Inflammatory macrophage (primary cell): ENCODE results near the gene VPS13D.
A peak's percentile ranks its signal among the peaks of the same experiment; 100 is the strongest.

ENCODE experiments used
- DNase-seq, 2 donors: peaks; one replicate each; pipeline ENCODE4 v3.0.0-alpha.2; 2020 to 2022
- total RNA-seq, 18 experiments: gene quantifications; one replicate each; lab custom pipeline; 2026; ENCODE audit warnings: mixed read lengths in 6 of 18, inconsistent platforms in 2 of 18; lab: John Stamatoyannopoulos, UW

VPS13D gene, protein sequence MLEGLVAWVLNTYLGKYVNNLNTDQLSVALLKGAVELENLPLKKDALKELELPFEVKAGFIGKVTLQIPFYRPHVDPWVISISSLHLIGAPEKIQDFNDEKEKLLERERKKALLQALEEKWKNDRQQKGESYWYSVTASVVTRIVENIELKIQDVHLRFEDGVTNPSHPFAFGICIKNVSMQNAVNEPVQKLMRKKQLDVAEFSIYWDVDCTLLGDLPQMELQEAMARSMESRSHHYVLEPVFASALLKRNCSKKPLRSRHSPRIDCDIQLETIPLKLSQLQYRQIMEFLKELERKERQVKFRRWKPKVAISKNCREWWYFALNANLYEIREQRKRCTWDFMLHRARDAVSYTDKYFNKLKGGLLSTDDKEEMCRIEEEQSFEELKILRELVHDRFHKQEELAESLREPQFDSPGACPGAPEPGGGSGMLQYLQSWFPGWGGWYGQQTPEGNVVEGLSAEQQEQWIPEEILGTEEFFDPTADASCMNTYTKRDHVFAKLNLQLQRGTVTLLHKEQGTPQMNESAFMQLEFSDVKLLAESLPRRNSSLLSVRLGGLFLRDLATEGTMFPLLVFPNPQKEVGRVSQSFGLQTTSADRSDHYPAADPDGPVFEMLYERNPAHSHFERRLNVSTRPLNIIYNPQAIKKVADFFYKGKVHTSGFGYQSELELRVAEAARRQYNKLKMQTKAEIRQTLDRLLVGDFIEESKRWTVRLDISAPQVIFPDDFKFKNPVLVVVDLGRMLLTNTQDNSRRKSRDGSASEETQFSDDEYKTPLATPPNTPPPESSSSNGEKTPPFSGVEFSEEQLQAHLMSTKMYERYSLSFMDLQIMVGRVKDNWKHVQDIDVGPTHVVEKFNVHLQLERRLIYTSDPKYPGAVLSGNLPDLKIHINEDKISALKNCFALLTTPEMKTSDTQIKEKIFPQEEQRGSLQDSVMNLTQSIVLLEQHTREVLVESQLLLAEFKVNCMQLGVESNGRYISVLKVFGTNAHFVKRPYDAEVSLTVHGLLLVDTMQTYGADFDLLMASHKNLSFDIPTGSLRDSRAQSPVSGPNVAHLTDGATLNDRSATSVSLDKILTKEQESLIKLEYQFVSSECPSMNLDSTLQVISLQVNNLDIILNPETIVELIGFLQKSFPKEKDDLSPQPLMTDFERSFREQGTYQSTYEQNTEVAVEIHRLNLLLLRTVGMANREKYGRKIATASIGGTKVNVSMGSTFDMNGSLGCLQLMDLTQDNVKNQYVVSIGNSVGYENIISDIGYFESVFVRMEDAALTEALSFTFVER (N-terminal part only)
- total RNA-seq: 82.4 to 214 (median 156) reads per million in 18 experiments

- peak; percentile 78 to 88 for DNase-seq
Observed at GRCh38 chr1:12229835-12230548, at the start of gene VPS13D. TSS of gene VPS13D (plus strand) at chr1:12230030. CDS start at chr1:12234267, 4,237 bp downstream.

GRCh38 chr1:12180315-12180714 lies 49.5 kb upstream of the VPS13D start:
- peak; percentile 84 to 87 for DNase-seq

- no peak for DNase-seq
Observed at GRCh38 chr1:12180903-12181302, 48.9 kb upstream of the VPS13D start.

- DNase-seq: no peak
Observed at GRCh38 chr1:12181568-12181967, 48.3 kb upstream of the VPS13D start.

DNA sequence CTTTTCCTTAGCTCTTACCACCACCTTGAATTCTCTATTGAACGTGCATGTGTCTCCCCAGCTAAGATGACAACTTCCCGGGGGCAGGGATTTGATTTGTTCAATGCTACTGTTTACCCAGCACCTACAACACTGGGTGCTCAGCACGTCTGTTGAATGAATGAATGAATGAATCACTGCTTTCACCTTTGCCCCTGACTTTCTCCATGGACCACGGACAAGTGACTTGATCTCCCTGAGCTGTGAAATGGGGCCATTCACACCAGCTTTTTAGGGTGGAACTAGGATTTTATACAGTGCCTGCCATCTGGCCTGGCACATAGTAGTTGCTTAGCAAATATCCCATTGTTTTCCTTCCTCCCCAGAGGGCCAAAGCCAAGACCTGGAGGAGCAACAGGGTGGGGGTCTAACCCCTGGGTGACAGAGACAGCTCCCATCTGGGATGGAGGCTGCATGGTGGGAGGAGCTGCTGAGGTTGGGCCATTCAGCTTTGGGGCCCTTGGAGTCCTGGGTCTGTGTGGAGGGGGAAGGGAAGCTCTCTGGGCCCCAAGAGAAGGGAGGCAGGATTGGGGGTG lies 47.3 kb upstream of the VPS13D start:
- no peak for DNase-seq

DNA sequence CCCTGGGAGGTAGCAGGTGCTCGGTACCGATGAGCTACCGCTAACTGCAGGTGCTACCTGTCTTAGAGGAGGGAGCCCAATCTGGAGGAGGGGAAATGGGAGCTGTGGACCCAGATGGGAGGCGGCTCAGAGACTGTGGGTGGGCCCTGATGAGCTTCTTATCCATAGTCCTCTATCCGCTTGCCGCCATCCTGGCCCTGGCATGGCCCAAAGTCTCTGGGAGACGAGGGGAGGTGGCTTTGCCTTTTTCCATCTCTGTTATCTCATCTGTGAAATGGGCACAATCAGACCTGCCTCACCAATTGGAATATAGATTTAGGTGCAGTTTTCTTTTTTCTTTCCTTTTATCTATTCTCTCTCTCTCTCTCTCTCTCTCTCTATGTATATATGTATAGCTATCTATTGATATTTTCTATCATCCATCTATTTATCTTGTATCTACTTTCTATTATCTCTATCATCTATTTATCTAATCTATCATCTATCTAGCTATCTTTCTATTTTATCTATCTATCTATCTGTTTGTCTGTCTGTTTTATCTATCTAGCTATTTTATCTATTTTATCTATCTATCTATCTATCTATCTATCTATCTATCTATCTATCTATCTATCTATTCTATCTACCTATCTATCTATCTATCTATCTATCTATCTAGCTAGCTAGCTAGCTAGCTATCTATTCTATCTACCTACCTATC lies 46.6 kb upstream of the VPS13D start:
- DNase-seq: no peak

DNA sequence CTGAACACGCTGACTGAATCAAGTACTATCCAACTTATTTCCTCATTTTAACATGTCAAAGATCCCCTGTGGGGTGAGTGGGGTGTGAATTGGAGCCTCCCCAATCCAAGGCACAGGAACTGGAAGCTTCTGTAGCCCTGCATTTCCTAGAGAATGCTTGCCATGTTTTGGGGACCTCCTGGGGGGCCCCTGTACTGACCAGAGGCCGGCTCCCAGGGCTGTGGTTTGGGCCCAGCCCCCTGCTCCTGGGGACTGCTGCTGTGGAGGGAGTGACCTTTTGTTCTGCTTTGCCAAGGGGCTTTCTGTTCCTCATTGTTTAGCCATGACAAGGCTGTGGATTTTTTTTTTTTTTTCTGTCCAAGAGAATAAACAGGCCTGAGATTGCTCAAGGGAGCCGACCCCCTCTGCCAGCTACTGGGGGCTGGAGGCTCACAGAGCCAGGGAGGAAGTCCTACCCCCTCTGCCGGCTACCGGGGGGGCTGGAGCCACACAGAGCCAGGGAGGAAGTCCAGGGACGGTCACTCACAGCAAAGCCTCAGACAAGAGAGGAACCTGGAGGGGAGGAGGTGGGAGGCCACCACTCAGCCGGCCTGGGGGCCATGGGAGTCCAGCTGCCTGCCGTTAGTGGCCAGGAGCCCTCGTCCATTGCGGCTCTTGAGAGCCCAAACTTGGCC lies 45.7 kb upstream of the VPS13D start:
- DNase-seq: peak; percentile 93

DNA sequence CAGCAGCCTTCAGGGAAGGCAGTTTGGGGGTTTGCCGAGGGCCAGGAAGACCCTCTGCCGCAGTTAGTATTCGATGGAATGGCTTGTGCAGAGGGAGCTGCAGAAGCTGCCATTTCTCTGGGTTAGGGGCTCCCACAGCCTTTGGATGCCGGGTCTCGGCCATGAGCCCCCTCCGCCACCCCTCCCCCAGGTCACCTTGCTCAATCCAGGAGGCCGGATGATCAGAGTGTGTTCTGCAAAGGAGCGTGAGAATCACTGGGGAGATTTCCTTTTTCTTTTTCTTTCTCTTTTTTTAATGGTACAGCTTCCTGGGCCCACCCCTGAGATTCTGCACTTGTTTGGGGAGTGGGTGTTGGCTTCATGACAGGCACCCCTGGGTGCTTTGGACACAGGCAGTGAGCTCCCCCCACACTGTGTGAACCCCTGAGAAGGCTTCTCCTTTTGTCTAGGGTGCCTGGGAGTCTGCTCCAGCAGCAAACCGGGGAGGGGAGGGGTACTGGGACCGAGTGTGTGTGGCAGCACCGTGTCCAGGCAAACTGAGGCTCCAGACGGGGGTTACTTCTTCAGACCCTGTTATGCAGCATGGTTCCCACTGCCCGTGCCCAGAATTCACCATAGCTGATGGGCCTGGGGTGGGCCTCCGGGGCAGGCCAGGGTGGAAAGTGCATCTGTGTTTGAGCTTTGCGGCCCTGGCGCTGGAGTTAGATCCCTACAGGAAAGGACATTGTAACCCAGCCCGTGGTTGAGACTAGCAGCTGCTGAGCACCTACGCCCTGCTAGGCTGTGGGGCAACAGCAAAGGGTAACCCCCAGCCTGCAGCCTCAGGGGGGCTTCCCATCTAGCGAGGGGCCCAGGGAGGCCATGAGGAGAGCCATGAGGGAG lies 44.6 kb upstream of the VPS13D start:
- no peak for DNase-seq

GRCh38 chr1:12185918-12186678 lies 43.7 kb upstream of the VPS13D start:
- no peak for DNase-seq

DNA sequence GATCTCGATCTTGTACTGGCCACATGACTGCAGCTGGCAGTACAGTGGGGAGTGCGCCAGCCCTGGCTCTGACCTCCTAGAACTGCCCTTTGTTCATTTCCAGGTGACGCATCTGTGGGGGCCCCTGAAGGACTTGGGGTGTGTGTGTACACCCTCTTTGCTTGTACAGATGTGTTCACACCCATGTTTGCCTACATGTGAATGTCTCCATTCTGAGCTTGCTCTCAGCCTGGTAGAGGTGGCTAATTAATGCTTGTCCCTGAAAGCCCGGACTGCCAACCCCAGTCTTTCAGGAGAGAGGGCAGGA lies 43.2 kb upstream of the VPS13D start:
- no peak for DNase-seq

DNA sequence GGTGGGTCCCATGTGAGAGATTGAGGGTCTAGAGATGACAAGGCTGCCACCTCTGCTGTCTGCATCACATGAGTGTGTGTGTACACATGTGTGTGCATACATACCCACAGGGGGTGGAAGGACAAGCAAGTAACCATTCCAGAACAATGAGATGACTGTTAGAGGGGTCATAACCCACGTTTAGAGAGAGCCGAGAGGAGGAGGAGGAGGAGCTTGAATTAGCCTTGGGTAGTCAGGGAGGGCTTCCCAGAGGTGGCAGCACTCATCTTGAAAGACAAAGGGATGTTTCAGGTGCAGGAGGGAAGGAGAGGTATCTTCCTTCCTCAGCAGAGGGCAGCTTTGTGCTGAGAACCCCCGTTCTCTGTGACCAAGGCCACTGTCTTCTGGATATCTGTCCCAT lies 41.7 kb upstream of the VPS13D start:
- DNase-seq: no peak

GRCh38 chr1:12188657-12189327 lies 41.0 kb upstream of the VPS13D start:
- DNase-seq: no peak

- no peak for DNase-seq
Observed at GRCh38 chr1:12189328-12189682, 40.5 kb upstream of the VPS13D start.

- no peak for DNase-seq
Observed at GRCh38 chr1:12191242-12192032, 38.4 kb upstream of the VPS13D start.

DNA sequence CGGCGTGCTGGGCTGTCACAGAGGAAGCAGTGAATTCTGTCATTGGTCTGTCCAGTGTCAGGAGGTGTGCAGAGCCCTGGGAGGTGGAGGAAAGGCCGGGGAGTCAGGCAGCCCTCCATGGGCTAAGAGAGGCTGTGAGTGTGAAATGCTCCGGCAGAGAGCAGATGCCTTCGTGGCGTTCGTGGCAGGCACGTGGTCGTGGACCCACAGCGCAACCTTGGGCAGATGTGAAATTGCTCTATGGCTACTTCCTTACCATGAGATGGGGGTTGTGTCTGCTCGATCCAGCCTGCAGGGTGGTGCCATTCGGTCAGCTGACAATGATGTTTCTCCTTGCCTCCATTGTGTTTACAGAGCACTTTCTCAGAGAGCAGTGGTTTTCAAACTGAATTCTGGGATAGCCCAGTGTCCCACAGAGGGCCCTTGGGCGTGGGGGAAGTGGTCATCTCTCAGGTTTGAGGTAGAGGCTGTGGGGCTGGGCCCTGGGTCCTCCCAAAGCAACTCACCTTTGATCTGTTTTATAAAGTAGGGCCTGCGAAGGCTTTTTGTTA lies 35.1 kb upstream of the VPS13D start:
- peak; percentile 66 to 75 for DNase-seq

DNA sequence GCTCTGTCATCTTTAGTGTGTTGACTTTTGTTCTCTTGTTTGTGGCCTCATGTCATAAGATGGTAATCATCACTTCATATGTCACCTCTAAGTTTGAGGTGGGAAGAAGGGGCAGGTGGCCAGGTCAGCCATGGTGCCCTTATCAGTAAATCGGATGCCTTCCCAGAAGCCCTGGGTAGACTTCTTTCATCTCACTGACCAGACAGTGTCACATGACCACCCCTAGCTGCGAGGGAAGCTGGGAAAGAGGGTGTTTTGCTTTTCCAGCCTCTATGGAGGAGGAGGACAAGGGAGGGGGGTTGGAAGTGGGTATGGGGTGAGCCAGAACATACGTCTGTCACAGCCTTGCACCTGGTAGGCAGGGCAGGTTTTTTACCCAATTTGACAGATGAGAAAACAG lies 34.4 kb upstream of the VPS13D start:
- DNase-seq: no peak
